Parathyroid adenoma (tissue), 2 donors: ENCODE results near the gene CELA2A.
"Not testable (repeated sequence)": the region's sequence is repeated elsewhere in the genome, so short reads cannot be mapped to it uniquely, and the experiment has no call there.

ENCODE experiments used
- H2AFZ ChIP-seq: fragments of 300-600 bp; sonication (generic); one replicate; pipeline ENCODE4 v1.7.0; 2017; ENCODE audit warnings: antibody characterized with exemption, mild to moderate bottlenecking
- H3K27ac ChIP-seq: fragments of 300-600 bp; sonication (generic); one replicate; pipeline ENCODE4 v1.7.0; 2017
- H3K27me3 ChIP-seq: fragments of 300-600 bp; sonication (generic); one replicate; pipeline ENCODE4 v1.7.0; 2017; ENCODE audit warnings: low read length; ENCODE audit not compliant: control insufficient read depth, insufficient read depth
- H3K36me3 ChIP-seq: fragments of 300-600 bp; sonication (generic); one replicate; pipeline ENCODE4 v1.7.0; 2017; ENCODE audit warnings: low read length; ENCODE audit not compliant: control insufficient read depth, insufficient read depth
- H3K4me1 ChIP-seq: fragments of 300-600 bp; sonication (generic); one replicate; pipeline ENCODE4 v1.7.0; 2017; ENCODE audit warnings: control low read depth
- H3K4me2 ChIP-seq: fragments of 300-600 bp; sonication (generic); one replicate; pipeline ENCODE4 v1.7.0; 2017; ENCODE audit warnings: low read length
- H3K4me3 ChIP-seq: fragments of 300-600 bp; sonication (generic); one replicate; pipeline ENCODE4 v1.7.0; 2017; ENCODE audit warnings: low read depth, low read length
- H3K79me2 ChIP-seq: fragments of 300-600 bp; sonication (generic); one replicate; pipeline ENCODE4 v1.7.0; 2017; ENCODE audit warnings: control low read depth
- H3K9ac ChIP-seq: fragments of 300-600 bp; sonication (generic); one replicate; pipeline ENCODE4 v1.7.0; 2017; ENCODE audit warnings: mild to moderate bottlenecking
- H3K9me3 ChIP-seq: fragments of 300-600 bp; sonication (generic); one replicate; pipeline ENCODE4 v1.7.0; 2017; ENCODE audit warnings: low read length; ENCODE audit not compliant: control insufficient read depth
- CTCF ChIP-seq: fragments of 300-600 bp; sonication (generic); IDR thresholded peaks from one replicate; pipeline ENCODE4 v1.7.0; 2017; ENCODE audit warnings: antibody characterized with exemption, mild to moderate bottlenecking
- donor health status: primary hyperparathyroidism.

The CELA2A gene

GRCh38 chr1:15479654-15480347 lies 23.3 kb downstream of the CELA2A start:
- H3K9ac ChIP-seq = no peak overlapping the region
- H3K27ac ChIP-seq = no peak overlapping the region
- no peak overlapping the region for H3K4me3 ChIP-seq
- H3K36me3 ChIP-seq = no peaks in the 10 kb centered on the region
- no peaks in the 10 kb centered on the region for H3K79me2 ChIP-seq
- H3K27me3 ChIP-seq = no peaks in the 10 kb centered on the region
- no peak for TF ChIP-seq CTCF
- no peak overlapping the region for H3K4me2 ChIP-seq
- H3K4me1 ChIP-seq = no peaks in the 10 kb centered on the region
- no peak overlapping the region for H2AFZ ChIP-seq
- H3K9me3 ChIP-seq = no peaks in the 10 kb centered on the region

- H3K36me3 ChIP-seq, H3K27ac ChIP-seq, H2AFZ ChIP-seq, H3K9ac ChIP-seq, H3K79me2 ChIP-seq, H3K4me1 ChIP-seq, H3K27me3 ChIP-seq, H3K9me3 ChIP-seq, H3K4me3 ChIP-seq, H3K4me2 ChIP-seq: not testable (repeated sequence)
Measured at GRCh38 chr1:15482455-15482854, 25.9 kb downstream of the CELA2A start.

- not testable (repeated sequence) for H3K27ac ChIP-seq, H3K36me3 ChIP-seq, H3K27me3 ChIP-seq, H2AFZ ChIP-seq, H3K4me3 ChIP-seq, H3K4me2 ChIP-seq, H3K79me2 ChIP-seq, H3K9me3 ChIP-seq, H3K9ac ChIP-seq, H3K4me1 ChIP-seq
Measured at GRCh38 chr1:15482983-15483543, 26.5 kb downstream of the CELA2A start.

- Histone ChIP-seq H3K27ac (no peak overlapping the region), H3K27me3 (no peaks in the 10 kb centered on the region), H3K36me3 (no peaks in the 10 kb centered on the region), H3K79me2 (no peaks in the 10 kb centered on the region), H2AFZ (no peak overlapping the region), H3K4me2 (no peak overlapping the region), H3K4me3 (no peak overlapping the region), H3K9me3 (no peaks in the 10 kb centered on the region), H3K4me1 (no peaks in the 10 kb centered on the region), H3K9ac (no peak overlapping the region)
- TF ChIP-seq CTCF = no peak
Measured at GRCh38 chr1:15483971-15484370, 27.4 kb downstream of the CELA2A start.

GRCh38 chr1:15484443-15484842 lies 27.9 kb downstream of the CELA2A start:
- not testable (repeated sequence) for H3K27ac ChIP-seq, H3K36me3 ChIP-seq, H3K4me2 ChIP-seq, H3K4me3 ChIP-seq, H3K9ac ChIP-seq, H3K79me2 ChIP-seq, H3K27me3 ChIP-seq, H2AFZ ChIP-seq, H3K4me1 ChIP-seq, H3K9me3 ChIP-seq

GRCh38 chr1:15485636-15486035 lies 29.1 kb downstream of the CELA2A start:
- Histone ChIP-seq H3K27me3 (no peaks in the 10 kb centered on the region), H3K9ac (no peak overlapping the region), H3K4me2 (no peak overlapping the region), H3K79me2 (no peaks in the 10 kb centered on the region), H3K9me3 (no peaks in the 10 kb centered on the region), H2AFZ (no peak overlapping the region), H3K36me3 (no peaks in the 10 kb centered on the region), H3K4me1 (no peaks in the 10 kb centered on the region), H3K27ac (no peak overlapping the region), H3K4me3 (no peak overlapping the region)
- no peak for TF ChIP-seq CTCF

- not testable (repeated sequence) for H2AFZ ChIP-seq, H3K79me2 ChIP-seq, H3K4me1 ChIP-seq, H3K9ac ChIP-seq, H3K36me3 ChIP-seq, H3K27me3 ChIP-seq, H3K4me3 ChIP-seq, H3K9me3 ChIP-seq, H3K4me2 ChIP-seq, H3K27ac ChIP-seq
Measured at GRCh38 chr1:15486844-15487610, 30.5 kb downstream of the CELA2A start.
